ENCODE measurements around the gene GRID1.
A peak's percentile ranks its signal among the peaks of the same experiment; 100 is the strongest.

Gene GRID1

DNA sequence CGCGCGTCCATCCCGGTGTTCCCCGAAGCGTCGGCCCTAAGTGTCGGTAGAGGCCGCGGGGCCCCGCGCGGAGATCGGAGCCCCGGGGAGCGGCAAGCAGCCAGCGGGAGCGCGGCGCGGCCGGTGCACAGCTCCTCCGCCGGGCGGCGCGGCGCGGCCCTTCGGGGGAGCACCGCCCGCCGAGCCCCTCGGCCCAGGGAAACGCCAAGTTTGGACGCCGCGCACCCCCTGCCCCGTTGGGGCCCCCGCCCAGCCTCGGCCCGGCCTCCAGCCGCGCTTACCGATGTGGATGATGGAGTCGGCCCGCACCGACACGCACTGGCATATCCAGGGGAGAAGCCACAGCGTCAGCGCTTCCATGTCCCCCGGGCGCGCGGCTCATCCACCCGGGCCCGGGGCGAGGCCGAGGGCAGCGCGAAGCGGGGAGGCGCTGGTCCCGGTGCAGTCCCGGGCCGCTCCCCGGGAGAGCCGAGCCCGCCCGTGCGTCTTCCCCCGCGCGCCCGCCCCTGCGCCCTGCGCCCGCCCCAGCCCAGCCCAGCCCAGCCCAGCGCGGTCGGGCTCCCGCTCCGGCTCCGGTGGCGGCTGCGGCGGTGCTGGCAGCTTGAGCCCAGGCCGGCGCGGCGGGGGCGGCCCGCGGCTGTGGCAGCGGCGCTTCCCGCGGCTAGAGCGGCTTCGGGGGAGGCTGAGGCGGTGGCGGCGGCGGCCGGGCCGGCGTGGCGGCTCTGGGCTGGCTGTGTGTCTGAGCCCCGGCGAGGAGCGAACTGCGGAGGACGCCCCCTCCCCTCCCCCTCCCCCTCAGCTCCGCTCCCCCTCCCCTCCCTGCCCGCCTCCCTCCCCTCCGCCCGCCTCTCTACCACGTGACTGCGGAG is at the start of gene GRID1:
Gene GRID1 (minus strand): TSS at position 763 of the 869 bp plus-strand sequence.
- DNase-seq, result peak; percentile 76

DNA sequence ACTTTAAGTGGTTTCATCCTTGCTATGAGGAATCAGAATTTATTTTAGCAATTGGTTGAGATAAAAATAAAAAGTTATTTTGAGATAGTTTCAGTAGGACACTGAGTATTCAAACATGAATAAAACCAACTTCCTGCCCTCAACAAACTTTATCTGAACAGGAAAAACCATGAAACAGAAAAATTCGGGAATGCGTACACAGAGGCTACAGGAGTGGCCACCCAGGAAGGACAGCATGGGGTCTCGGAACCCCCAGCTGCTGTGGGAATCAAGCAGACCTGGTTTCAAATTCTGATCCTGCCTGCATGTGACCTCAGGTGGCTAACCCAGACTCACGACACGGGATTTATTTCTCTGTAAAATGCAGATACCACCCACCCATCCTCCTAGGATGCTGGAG is 49.0 kb upstream of the GRID1 start:
- DNase-seq, result no peak

DNA sequence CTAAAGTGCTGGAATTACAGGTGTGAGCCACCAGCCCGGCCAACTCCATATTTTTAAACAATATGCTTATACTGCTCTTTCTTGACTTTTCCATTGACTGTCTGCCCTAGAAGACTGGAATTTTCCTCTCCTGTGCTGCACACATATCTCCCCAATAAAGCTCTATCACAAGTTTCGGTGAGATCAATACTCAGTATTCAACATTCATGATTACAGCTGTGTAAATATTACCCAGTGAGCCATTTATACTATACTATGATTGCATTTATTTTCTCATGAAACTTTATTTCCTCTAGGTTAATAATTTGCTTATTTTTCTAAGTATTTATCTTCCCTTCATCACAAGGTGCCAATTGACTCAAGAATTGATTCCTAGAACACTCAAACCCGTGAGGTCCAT is 48.5 kb upstream of the GRID1 start:
- DNase-seq, result no peak

DNA sequence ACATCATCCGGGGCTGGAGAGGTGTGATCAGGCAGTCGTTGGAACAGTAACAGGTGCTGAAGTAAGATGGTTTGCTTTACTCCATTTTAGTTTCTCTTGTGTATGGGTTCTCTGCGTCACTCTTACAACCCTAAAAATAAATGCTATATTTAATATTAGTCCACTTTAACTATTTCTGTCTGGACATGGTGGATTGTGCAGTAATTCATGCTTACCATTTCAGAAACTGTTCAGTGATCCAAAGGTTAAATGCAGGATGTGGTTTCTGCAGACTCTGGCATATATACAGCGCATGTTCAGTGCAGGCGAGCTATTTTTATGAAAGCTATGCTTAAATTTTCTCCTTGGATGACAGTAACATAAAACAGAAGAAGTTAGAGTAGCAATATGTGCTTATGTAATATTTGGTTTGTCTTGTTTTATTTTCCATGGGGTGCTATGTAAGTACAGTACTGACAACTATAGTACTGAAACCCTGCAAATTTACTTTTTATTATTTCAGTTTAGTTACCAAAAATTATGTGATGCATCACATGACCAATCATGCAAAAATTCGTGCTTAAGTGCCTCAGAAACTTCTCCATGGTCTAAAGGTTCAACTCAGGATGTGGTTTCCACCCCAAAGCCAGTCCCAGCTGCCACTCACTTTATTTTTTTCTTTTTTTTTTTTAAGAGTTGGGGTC is 46.6 kb upstream of the GRID1 start:
- DNase-seq, result no peak

DNA sequence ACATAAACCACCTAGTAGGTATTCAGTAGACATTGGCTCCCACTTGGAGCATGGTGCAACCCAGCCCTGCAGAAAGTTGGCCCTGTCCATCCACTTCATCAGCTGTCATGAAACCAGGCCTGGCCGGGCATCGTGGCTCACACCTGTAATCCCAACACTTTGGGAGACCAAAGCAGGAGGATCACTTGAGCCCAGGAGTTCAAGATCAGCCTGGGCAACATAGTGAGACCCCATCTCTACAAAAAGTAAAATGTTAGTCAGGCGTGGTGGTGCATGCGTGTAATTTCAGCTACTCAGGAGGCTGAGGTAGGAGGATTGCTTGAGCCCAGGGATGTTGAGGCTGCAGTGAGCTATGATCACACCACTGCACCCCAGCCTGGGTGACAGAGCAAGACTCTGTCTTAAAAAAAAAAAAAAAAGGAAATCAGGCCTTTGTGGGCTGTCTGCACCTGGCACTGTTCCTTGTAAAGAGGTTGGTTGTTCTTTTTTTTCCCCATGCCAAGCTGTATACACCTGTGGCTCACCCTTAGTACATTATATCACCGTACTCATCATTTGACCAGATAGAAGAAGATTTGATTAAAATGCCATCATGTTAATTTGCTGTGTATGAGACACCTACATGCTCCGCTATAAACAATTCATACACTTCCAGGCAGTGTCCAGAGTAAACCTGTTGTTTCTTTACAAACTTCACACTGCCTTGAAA is 45.4 kb upstream of the GRID1 start:
- DNase-seq, result no peak

DNA sequence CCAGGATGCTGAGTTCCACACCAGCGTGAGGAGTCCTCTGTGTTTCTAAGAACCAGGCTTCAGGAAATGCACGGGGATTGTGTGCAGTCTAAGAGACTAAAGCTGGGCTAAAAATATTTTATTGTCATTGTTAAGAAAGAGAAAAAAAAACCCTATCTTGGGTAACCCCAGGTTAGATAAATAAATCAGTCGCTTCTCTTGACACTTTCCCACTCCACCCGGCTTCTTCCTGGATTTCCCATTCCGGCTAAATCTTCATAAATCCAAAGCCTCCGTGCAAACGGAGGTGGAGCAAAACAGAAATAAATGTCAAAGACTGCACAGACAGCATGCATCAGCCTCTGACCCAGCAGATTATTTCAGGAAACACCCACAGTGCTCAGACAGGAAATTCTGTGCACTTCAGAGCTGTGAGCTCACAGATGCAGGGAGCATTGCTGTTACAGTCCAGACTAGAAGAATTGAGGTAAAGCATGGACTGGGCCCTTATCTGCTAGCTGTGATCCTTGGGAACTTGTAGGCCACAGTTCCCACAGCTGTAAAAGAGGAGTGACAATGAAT is 44.8 kb upstream of the GRID1 start:
- DNase-seq, result no peak

DNA sequence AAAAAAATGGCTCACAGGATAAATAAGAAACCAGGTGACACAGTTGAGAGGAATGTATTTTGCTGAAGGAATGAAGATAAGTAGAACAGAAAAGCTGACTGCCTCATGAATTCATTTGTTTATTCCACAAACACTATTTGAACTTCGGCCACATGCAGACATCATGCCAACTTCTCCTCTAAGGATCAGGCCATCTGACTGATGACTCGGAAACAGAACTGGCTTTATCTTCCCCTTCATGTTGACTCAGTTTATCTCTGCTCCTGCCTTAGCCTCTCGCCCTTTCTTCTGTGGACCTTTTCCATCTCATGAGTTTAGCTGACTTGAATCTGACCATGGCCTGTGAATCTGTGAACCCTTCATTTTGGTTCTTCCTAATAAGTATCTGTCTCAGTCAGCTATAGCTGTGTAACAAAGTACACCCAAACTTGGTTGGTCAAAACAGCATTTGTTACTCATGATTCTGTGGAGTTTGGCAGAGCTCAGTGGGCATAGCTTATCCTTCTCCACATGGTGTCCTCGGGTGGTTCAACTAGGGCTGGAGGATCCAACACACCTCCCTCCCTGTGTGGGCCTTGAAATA is 44.0 kb upstream of the GRID1 start:
- DNase-seq, result no peak

DNA sequence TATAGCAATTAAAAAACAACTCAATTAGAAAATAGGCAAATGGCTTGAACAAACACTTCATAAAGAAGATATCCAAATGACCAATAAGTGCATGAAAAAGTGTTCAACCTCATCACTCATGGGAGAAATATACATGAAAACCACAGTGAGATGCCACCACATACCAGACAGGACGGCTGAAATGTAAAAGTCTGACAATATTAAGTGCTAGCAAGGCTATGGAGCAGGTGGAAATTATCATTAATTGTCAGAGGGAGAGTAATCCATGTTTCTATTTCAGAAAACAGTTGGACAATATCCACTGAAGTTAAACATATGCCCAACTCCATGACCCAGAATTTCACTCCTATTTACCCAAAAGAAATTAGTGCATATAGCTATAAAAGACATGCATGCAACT is 42.6 kb upstream of the GRID1 start:
- DNase-seq, result no peak

DNA sequence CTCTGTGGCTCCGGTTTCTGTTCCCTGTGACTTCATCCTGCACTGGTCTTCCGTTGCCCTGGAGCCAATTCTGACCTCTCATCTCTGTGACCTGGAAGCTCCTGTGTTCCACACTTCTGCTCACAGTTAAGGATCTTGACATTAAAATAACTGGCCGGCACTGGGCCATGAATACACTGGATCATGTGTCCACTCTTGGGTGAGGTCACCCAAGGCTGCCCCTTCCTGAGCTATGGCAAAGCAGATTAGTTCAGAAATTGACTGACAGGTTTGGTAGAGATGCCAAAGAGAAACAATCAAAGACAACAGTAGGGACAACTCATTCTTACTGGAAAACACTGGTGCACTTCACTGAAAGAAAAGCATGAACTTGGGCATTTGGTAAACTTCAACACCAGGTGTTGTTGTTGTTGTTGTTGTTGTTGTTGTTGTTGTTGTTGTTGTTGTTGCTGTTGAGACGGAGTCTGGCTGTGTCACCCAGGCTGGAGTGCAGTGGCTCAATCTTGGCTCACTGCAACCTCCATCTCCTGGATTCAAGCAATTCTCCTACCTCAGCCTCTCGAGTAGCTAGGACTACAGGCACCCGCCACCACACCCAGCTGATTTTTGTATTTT is 36.7 kb upstream of the GRID1 start:
- DNase-seq, result no peak

DNA sequence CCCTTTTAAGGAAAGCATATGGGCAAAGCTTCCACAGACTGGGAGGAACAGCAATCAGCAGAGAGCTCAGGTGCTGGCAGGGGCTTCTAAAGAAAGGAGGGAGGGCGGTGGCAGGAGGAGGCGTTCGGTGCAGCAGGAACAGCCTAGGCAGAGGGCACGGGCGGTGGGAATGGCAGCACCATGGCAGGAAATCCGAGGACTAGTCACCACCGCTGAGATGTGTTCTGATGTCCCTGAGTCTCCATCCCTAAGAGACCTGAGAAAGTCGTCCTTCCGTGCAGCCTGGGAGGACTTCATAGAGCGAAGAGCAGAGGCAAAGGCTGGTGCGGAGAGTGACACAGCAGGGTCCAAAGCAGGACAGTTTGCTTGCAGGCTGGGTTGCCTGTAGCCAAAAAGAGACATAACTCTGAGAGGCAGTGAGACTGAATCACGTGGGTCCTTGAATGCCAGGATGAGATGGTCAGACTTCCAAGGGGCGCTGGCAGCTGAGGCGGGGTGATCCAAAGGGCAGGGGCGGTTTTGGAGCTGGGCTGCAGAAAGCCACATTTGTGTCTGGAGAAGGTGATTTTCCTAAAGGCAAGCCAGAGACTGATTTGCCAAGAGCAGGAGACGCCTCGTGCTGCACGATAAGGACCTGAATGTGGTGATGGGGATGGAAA is 35.8 kb upstream of the GRID1 start:
- no peak for DNase-seq

DNA sequence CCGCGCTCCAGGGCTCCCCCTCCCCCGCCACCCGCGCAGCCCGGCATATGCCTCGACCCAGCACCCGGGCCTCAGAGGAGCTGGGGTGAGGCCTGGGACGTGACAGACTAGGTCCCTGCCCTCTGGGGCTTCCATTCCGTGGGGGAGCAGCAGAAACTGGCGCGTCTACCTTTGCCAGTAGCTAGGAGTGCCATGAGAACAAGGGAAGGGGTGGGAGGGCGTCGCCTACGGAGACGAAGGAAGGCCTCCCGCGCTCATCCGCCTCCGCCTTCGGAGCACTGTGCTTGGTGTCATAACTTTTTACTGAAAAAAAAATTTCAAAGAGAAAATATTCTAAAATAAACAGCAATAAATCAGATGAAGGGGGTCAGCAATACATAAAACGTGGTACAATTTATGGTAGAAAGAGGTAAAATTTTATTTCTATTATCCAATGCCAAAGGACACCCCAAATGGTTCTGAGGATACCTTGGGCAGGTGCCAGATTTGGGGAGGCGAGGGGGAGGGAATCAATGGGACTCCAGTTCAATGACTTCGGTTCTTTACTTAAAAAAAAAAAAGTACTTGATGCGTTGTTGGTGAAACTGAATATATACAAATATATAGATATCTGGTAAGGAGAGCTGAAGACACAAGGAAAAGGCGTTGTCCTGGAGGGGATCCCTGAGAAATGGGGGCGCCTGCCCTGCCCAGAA is 35.1 kb upstream of the GRID1 start:
- no peak for DNase-seq

DNA sequence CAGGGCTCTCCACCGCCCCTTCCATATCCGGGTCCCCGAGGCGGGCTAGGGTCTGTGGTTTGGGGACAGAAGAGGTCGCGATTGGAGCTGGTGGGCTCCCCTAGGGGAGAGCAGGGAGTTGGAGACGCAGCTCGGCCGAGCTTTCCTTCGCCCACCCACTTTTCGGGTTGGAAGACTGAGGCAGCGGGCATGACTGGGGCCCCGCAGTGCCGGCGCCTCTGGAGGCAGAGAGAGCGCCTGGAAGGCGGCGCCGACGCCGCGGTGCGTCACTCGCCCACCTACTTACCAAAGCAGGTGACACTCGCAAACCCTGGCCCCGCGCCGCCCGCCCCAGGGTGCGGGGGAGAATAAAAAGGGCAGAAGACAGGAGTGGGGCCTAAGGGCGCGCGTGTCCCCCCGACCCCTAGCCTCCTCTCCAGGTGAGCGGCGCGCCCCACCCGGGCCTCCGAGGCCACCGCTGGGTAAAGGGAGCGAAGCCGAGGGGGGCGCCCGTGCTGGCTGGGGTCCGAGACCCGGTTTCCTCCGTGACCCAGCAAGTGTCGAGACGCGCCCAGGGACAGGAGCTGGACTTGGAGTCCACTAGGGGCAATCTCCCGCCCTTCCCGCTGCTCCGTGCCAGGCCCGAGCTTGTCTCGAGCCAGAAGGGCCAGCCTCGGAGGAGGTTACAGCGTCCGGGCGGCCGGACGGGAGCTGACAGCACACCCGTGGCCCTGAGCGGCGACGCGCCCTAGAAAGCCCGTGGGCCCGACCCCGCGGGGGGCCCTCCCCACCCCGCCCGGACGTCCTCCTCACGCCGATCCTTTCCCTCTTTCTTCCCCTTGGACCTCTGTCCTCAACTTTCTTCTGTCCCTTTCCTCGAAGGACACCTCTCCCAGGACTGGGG is 34.4 kb upstream of the GRID1 start:
- DNase-seq, result no peak

DNA sequence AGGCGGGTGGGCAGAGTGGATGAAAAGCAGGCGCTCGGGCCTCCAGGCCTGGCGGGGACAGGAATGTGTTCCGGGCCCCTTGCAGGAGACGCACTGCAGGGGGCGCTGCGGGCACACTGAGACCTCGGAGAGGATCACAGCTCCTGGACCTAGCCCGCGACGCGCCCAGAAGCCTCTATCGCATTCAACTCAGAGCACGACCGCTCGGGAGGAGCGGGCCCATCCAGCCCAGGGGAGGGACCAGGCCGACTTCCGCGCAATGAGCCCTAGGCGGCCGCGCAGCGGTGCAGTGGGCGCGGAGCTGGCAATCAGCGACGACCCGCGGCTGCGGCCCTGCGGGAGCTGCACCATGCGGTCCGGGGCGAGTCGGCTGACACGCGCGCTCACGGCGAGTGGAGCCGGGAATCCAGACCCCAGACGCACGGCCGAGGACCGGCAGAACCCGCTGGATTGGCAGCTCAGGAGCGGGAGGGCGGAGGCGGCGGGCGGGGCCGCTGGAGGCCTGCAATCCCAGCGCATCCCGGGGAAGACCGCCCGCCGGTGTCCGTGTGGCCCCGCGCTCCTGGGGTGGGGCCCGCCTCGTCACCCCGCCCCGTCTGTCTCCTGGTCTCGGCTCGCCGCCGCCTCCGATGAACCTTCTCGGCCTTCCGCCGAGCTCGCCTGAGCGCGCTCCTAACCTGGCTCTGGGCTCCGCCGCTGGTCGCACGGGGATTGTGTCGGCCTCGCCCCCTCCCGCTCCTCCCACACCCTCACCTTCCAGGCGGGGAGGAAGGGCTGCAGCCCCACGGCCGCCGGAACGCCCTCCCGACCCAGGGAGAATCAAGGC is 33.5 kb upstream of the GRID1 start:
- peak; percentile 91 for DNase-seq

DNA sequence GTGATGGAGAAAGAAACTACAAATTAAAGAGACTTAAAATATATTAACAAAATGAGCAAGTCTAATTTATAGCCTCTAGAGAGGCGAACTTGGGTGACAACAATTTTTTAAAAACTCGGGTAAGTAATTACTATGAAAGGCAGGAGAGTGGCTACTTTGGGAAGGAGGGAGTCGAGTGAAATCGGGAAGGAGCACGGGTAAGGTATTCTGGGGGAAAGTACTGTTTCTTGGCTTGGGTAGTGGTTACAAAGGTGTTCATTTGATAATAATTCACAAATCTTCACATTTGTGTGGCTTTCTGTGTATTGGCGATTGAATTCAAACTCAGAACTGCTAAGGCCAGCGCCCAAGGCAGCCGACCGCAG is 32.9 kb upstream of the GRID1 start:
- DNase-seq, result no peak

DNA sequence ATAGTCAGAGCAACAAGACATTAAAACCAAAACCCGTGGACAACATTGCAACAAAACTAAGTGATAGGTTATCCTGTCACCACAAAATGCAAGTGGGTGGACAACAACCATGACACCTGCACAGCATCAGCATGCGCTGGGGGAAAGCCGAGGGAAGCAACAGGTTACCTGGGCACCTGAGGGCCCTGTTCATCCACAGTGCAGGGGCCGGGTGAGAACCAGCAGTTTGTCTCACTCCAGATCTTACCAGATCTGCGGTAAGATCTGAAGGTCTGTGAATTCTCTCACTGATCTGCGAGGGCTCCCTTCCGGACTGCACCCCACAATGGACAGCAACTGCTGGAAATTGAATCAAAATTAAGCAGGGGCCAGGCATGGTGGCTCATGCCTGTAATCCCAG is 30.5 kb upstream of the GRID1 start:
- no peak for DNase-seq

DNA sequence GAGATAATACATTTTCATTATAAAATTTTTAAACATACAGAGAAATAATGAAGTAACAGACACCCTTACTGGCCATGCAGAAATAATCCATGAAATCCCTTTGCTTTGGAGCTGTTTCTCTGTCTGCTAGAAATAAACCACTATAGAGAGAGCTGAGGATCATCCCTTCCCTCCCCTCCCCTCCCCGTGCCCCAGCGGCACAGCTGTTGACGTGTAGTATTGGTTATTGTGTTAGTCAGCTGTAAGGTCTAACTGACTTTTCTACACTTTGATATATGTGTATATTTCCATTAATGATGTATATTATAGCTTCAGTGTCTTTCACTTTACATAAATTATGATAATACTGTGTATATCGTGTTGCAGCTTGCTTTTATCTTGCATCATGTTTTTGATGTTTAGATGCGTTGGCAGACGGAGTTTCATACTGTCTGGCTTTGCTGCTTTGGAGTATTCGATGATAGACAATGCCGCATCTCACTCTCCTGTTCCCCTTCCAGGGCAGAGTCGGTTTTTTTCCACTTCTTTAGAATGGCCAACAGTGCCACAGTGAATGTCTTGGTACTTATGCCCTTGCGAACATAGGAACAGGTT is 27.4 kb upstream of the GRID1 start:
- no peak for DNase-seq

DNA sequence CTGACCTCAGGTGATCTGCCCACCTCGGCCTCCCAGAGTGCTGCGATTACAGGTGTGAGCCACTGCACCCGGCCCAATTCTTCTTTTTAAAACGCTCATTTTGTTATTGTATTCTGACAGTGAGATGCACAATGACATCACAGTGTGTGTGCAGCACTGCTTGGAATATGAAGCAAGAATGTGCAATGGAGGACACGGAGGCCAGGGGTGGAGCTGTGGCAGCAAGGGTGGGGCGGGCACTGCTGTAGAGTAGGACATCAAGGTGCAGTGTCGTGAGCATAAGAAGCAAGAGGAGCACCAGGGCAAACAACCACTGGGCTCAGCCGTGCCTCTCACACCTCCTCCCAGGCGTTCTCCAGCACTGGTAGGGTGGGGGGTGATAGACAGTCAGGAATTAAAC is 26.8 kb upstream of the GRID1 start:
- DNase-seq, result no peak

DNA sequence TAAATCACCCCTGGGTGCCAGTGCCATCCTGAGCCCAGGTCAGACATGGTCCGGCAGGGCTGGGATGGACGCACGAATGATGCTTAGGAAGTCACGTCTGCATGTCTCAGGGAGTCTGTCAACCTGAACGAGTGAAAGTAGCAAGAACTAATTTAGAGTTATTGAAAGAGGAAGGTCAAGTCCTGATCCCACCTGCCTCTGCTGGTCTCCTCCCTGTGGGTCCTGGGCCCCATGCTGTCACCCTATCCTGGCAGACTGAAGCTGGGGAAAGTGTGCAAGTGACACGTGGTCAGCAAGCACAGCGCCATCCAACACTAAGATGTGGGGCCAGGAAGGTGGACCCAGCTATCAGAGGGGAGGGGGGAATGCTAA is 26.1 kb upstream of the GRID1 start:
- no peak for DNase-seq
